Testis (tissue), 3 donors: ENCODE measurements around the gene PCDHA9. TPM values are rescaled to one million over a fixed set of nuclear protein-coding genes. Genes with fewer than 3 reads are reported as not detected.

Experiments
- DNase-seq: peaks from one replicate; pipeline ENCODE4 v3.0.0-alpha.2; 2019
- H3K27ac ChIP-seq, 2 donors: fragments of 200-600 bp; sonication (generic); one replicate each; pipeline ENCODE4 v1.5.1; 2019
- H3K27me3 ChIP-seq: fragments of 200-600 bp; sonication (generic); one replicate; pipeline ENCODE4 v1.5.1; 2019
- H3K36me3 ChIP-seq: fragments of 200-600 bp; sonication (generic); one replicate; pipeline ENCODE4 v1.5.1; 2017; ENCODE audit warnings: low read depth; ENCODE audit errors: missing control alignments
- H3K4me1 ChIP-seq: fragments of 200-600 bp; sonication (generic); one replicate; pipeline ENCODE4 v1.5.1; 2019
- H3K4me3 ChIP-seq, 2 donors: fragments of 200-600 bp; sonication (generic); one replicate each; pipeline ENCODE4 v1.5.1; 2017 to 2019
- H3K9me3 ChIP-seq: fragments of 200-600 bp; sonication (generic); one replicate; pipeline ENCODE4 v1.5.1; 2017
- CTCF ChIP-seq, 3 experiments: fragments of 450-650 bp in 2 of 3; fragments of 200-600 bp in 1 of 3; sonication (generic) in 1 of 3; IDR thresholded peaks; one replicate each; pipeline ENCODE4 v1.5.1; 2016 to 2019; ENCODE audit warnings: antibody characterized with exemption in 3 of 3, mild to moderate bottlenecking in 2 of 3, moderate library complexity in 1 of 3
- POLR2A ChIP-seq: fragments of 450-650 bp; IDR thresholded peaks from one replicate; pipeline ENCODE4 v1.6.1; 2017; ENCODE audit warnings: antibody characterized with exemption, mild to moderate bottlenecking, moderate library complexity
- WGBS, 2 donors: methylation state at CpG; one replicate each; pipeline ENCODE4 v1.1.5; 2018; 5-methylcytosine and 5-hydroxymethylcytosine counted together
- intact Hi-C: fragments of 100-400 bp; cut with DNase I; formaldehyde crosslinking; loops from one replicate; pipeline ENCODE4 v1.15.1; 2023; ENCODE audit warnings: low total_unique reads
- polyA plus RNA-seq: library from polyadenylated mRNA; stranded (reverse); fragments of 350-450 nt; fragmentation: Illumina TruSeq; extraction: RNeasy Lipid Tissue Mini Kit (QIAGEN cat#74804); gene quantifications from one replicate; pipeline ENCODE4 v1.2.3, GENCODE V29; 2014; ENCODE audit warnings: low read depth, low replicate concordance; ENCODE audit not compliant: insufficient read depth
- total RNA-seq, 2 donors: library from RNA; depleted of rRNA; stranded (reverse); fragments of >200 nt; gene quantifications; one replicate each; pipeline ENCODE4 v1.2.3, GENCODE V29; 2016

The PCDHA9 gene
- total and polyA plus RNA-seq, 3 donors from 2014 or later: 1.1 to 2.3 (median 2.0) TPM

GRCh38 chr5:140881889-140882590 is 33.9 kb downstream of the PCDHA9 start, which contains the start of gene PCDHA13:
Gene PCDHA13, plus strand, starts transcription at chr5:140882124. Its CDS starts 145 bp downstream, at chr5:140882269.
- H3K36me3 ChIP-seq: no peaks in the 10 kb centered on the region
- H3K9me3 ChIP-seq: no peaks in the 10 kb centered on the region
- DNase-seq: peak; percentile 71
- 6 to 8% methylated on average over 15 to 35 of the region's 35 CpGs for WGBS, 2 donors
- TF ChIP-seq POLR2A: no peak
- TF ChIP-seq CTCF (IDR thresholded peaks at IDR 0.05): peak in 2 of 3 experiments; percentile 36 to 56
- intact Hi-C loops: no loop called here
- no peak within 1 kb of the TSS for H3K27ac ChIP-seq
- no peaks in the 10 kb centered on the region for H3K27me3 ChIP-seq
- H3K4me1 ChIP-seq: no peaks in the 10 kb centered on the region
- H3K4me3 ChIP-seq: peak within 1 kb of the TSS; percentile 33 to 59

- H3K9me3 ChIP-seq: no peaks in the 10 kb centered on the region
- intact Hi-C loops: no loop called here
- TF ChIP-seq POLR2A (no peak), CTCF (IDR thresholded peaks at IDR 0.05) (peak; percentile 12 to 34 (median 28))
- 10% methylated on average over 9 to 12 of the region's 12 CpGs for WGBS, 2 donors
- H3K27me3 ChIP-seq: no peaks in the 10 kb centered on the region
- peak overlapping the region; percentile 33 to 59 for H3K4me3 ChIP-seq
- H3K36me3 ChIP-seq: no peaks in the 10 kb centered on the region
- no peaks in the 10 kb centered on the region for H3K4me1 ChIP-seq
- no peak overlapping the region for H3K27ac ChIP-seq
- peak; percentile 74 for DNase-seq
Measured at GRCh38 chr5:140882591-140882899, 34.4 kb downstream of the PCDHA9 start.

GRCh38 chr5:140883373-140883772 is 35.2 kb downstream of the PCDHA9 start:
- no peaks in the 10 kb centered on the region for H3K27me3 ChIP-seq
- H3K36me3 ChIP-seq: no peaks in the 10 kb centered on the region
- TF ChIP-seq CTCF (IDR thresholded peaks at IDR 0.05) (no peak), POLR2A (no peak)
- intact Hi-C loops: no loop called here
- 27 to 34% methylated on average over 8 to 41 of the region's 41 CpGs for WGBS, 2 donors
- peak overlapping the region; percentile 37 to 45 for H3K4me3 ChIP-seq
- H3K27ac ChIP-seq: no peak overlapping the region
- peak; percentile 25 for DNase-seq
- no peaks in the 10 kb centered on the region for H3K4me1 ChIP-seq
- no peaks in the 10 kb centered on the region for H3K9me3 ChIP-seq

- Histone ChIP-seq H3K27ac (no peak overlapping the region), H3K36me3 (no peaks in the 10 kb centered on the region), H3K27me3 (no peaks in the 10 kb centered on the region), H3K9me3 (no peaks in the 10 kb centered on the region), H3K4me3 (peak overlapping the region; percentile 37 to 45), H3K4me1 (no peaks in the 10 kb centered on the region)
- 28 to 35% methylated on average over 53 to 56 of the region's 79 CpGs for WGBS, 2 donors
- no peak for TF ChIP-seq POLR2A
- no peak for TF ChIP-seq CTCF (IDR thresholded peaks at IDR 0.05)
- intact Hi-C loops: no loop called here
- DNase-seq: peak; percentile 33
Measured at GRCh38 chr5:140883927-140884697, 35.9 kb downstream of the PCDHA9 start.

Other genes with a start within 250 kb of the PCDHA9 start
- gene CD14, start 215.2 kb upstream of the PCDHA9 start, total RNA-seq: 10 to 100 TPM; 23.7 to 41.1 TPM
- gene CD14, start 215.2 kb upstream of the PCDHA9 start, polyA plus RNA-seq: 40.5 TPM
- gene TMCO6, start 208.9 kb upstream of the PCDHA9 start, total RNA-seq: 100 to 1,000 TPM in 1 of 2 donors, 10 to 100 TPM in 1; 58.0 to 103 TPM
- 34.5 TPM for gene TMCO6, start 208.9 kb upstream of the PCDHA9 start, polyA plus RNA-seq
- gene NDUFA2, start 200.8 kb upstream of the PCDHA9 start, total RNA-seq: 100 to 1,000 TPM in 1 of 2 donors, 10 to 100 TPM in 1; 82.6 to 109 TPM
- 116 TPM for gene NDUFA2, start 200.8 kb upstream of the PCDHA9 start, polyA plus RNA-seq
- 100 to 1,000 TPM; 160 to 192 TPM for gene IK, start 200.6 kb upstream of the PCDHA9 start, total RNA-seq
- 187 TPM for gene IK, start 200.6 kb upstream of the PCDHA9 start, polyA plus RNA-seq
- 10 to 100 TPM; 17.6 to 21.1 TPM for gene WDR55, start 183.5 kb upstream of the PCDHA9 start, total RNA-seq
- gene WDR55, start 183.5 kb upstream of the PCDHA9 start, polyA plus RNA-seq: 11.7 TPM
- 10 to 100 TPM; 31.8 to 47.2 TPM for gene DND1, start 174.8 kb upstream of the PCDHA9 start, total RNA-seq
- 21.8 TPM for gene DND1, start 174.8 kb upstream of the PCDHA9 start, polyA plus RNA-seq
- gene HARS1, start 157.0 kb upstream of the PCDHA9 start, total RNA-seq: 10 to 100 TPM; 58.7 to 63.9 TPM
- gene HARS1, start 157.0 kb upstream of the PCDHA9 start, polyA plus RNA-seq: 73.4 TPM
- 10 to 100 TPM; 40.2 to 43.1 TPM for gene HARS2, start 156.9 kb upstream of the PCDHA9 start, total RNA-seq
- gene HARS2, start 156.9 kb upstream of the PCDHA9 start, polyA plus RNA-seq: 30.8 TPM
- gene ZMAT2, start 147.9 kb upstream of the PCDHA9 start, total RNA-seq: 10 to 100 TPM; 28.5 to 30.2 TPM
- gene ZMAT2, start 147.9 kb upstream of the PCDHA9 start, polyA plus RNA-seq: 50.5 TPM
- 1 to 10 TPM; 1.7 to 2.6 TPM for gene PCDHA1, start 62.2 kb upstream of the PCDHA9 start, total RNA-seq
- gene PCDHA1, start 62.2 kb upstream of the PCDHA9 start, polyA plus RNA-seq: 1.8 TPM
- 1 to 10 TPM; 1.0 to 1.3 TPM for gene PCDHA2, start 53.5 kb upstream of the PCDHA9 start, total RNA-seq
- gene PCDHA2, start 53.5 kb upstream of the PCDHA9 start, polyA plus RNA-seq: 0.57 TPM
- 1 to 10 TPM in 1 of 2 donors, under 1 TPM in 1; 0.79 to 2.0 TPM for gene PCDHA3, start 47.3 kb upstream of the PCDHA9 start, total RNA-seq
- 0.74 TPM for gene PCDHA3, start 47.3 kb upstream of the PCDHA9 start, polyA plus RNA-seq
- gene PCDHA4, start 41.3 kb upstream of the PCDHA9 start, total RNA-seq: 1 to 10 TPM; 3.4 to 4.5 TPM
- 1.3 TPM for gene PCDHA4, start 41.3 kb upstream of the PCDHA9 start, polyA plus RNA-seq
- gene PCDHA5, start 26.8 kb upstream of the PCDHA9 start, total RNA-seq: 1 to 10 TPM; 1.0 to 1.7 TPM
- 0.21 TPM for gene PCDHA5, start 26.8 kb upstream of the PCDHA9 start, polyA plus RNA-seq
- 1 to 10 TPM; 2.3 to 4.6 TPM for gene PCDHA6, start 20.4 kb upstream of the PCDHA9 start, total RNA-seq
- 0.88 TPM for gene PCDHA6, start 20.4 kb upstream of the PCDHA9 start, polyA plus RNA-seq
- gene PCDHA7, start 14.1 kb upstream of the PCDHA9 start, total RNA-seq: 1 to 10 TPM; 2.7 to 3.8 TPM
- 0.78 TPM for gene PCDHA7, start 14.1 kb upstream of the PCDHA9 start, polyA plus RNA-seq
- 1 to 10 TPM; 1.2 to 1.9 TPM for gene PCDHA8, start 7.2 kb upstream of the PCDHA9 start, total RNA-seq
- 0.24 TPM for gene PCDHA8, start 7.2 kb upstream of the PCDHA9 start, polyA plus RNA-seq
- 1 to 10 TPM; 3.3 to 4.4 TPM for gene PCDHA10, start 7.5 kb downstream of the PCDHA9 start, total RNA-seq
- gene PCDHA10, start 7.5 kb downstream of the PCDHA9 start, polyA plus RNA-seq: 0.95 TPM
- gene PCDHA11, start 20.6 kb downstream of the PCDHA9 start, total RNA-seq: 1 to 10 TPM; 2.9 to 4.6 TPM
- 2.7 TPM for gene PCDHA11, start 20.6 kb downstream of the PCDHA9 start, polyA plus RNA-seq
- 1 to 10 TPM; 4.0 to 4.3 TPM for gene PCDHA12, start 26.9 kb downstream of the PCDHA9 start, total RNA-seq
- 1.9 TPM for gene PCDHA12, start 26.9 kb downstream of the PCDHA9 start, polyA plus RNA-seq
- gene PCDHA13, start 33.7 kb downstream of the PCDHA9 start, total RNA-seq: 1 to 10 TPM; 4.4 to 4.7 TPM
- gene PCDHA13, start 33.7 kb downstream of the PCDHA9 start, polyA plus RNA-seq: 1.8 TPM
- gene PCDHAC1, start 77.9 kb downstream of the PCDHA9 start, total RNA-seq: 1 to 10 TPM; 5.5 to 7.5 TPM
- gene PCDHAC1, start 77.9 kb downstream of the PCDHA9 start, polyA plus RNA-seq: 1.8 TPM
- 10 to 100 TPM; 15.5 to 19.6 TPM for gene PCDHAC2, start 118.1 kb downstream of the PCDHA9 start, total RNA-seq
- 9.4 TPM for gene PCDHAC2, start 118.1 kb downstream of the PCDHA9 start, polyA plus RNA-seq
- under 1 TPM; 0.12 to 0.16 TPM for gene PCDHB1, start 203.0 kb downstream of the PCDHA9 start, total RNA-seq
- gene PCDHB1, start 203.0 kb downstream of the PCDHA9 start, polyA plus RNA-seq: 0.07 TPM
- gene PCDHB2, start 246.2 kb downstream of the PCDHA9 start, total RNA-seq: 10 to 100 TPM; 10.2 to 12.1 TPM
- gene PCDHB2, start 246.2 kb downstream of the PCDHA9 start, polyA plus RNA-seq: 6.6 TPM